ENCODE results near the gene CERKL. TPM values are rescaled to one million over a fixed set of nuclear protein-coding genes. Genes with fewer than 3 reads are reported as not detected.

The CERKL gene
- total and polyA plus RNA-seq, 2 donors (not counting 1 experiment from before 2014, with no cell fraction given) = 0.03 TPM; not detected in 1

GRCh38 chr2:181621779-181622490, 35.0 kb downstream of the CERKL start:
- H3K9me3 ChIP-seq (ENCODE audit: control extremely low read depth in 1 of 3, control insufficient read depth in 2 of 3, insufficient read depth in 1 of 3, low read length in 2 of 3) = no peaks in the 10 kb centered on the region
- DNase-seq (no peak), ATAC-seq (ENCODE audit: low read depth) (no peak)
- H3K36me3 ChIP-seq (replicated peaks in 1 of 2; ENCODE audit: control extremely low read depth in 1 of 2, control insufficient read depth in 1 of 2, extremely low read depth in 1 of 2, insufficient read depth in 2 of 2, low read length in 1 of 2) = no peaks in the 10 kb centered on the region
- no peak overlapping the region for H3K4me3 ChIP-seq (ENCODE audit: control extremely low read depth in 1 of 5, extremely low read depth in 1 of 5, insufficient read depth in 1 of 5, low read depth in 2 of 5, low read length in 4 of 5)
- no peaks in the 10 kb centered on the region for H3K4me1 ChIP-seq (ENCODE audit: control insufficient read depth in 2 of 2, insufficient read depth in 2 of 2, low read length in 2 of 2)
- peaks cover 33% of the 10 kb centered on the region for H3K27me3 Mint-ChIP-seq
- TF ChIP-seq CTCF (IDR thresholded peaks at IDR 0.05) (no peak), EZH2 (IDR thresholded peaks at IDR 0.05; ENCODE audit: borderline replicate concordance, insufficient read depth, low read depth, low read length, poor library complexity, severe bottlenecking) (no peak)
- WGBS (ENCODE audit: insufficient coverage) = 100% methylated on average over 1 of the region's 3 CpGs
- no peak overlapping the region for H3K27ac ChIP-seq (ENCODE audit: low read length in 2 of 2)
- H3K27ac Mint-ChIP-seq = no peak overlapping the region
- H3K4me2 ChIP-seq (replicated peaks; ENCODE audit: low read depth, low read length, poor library complexity, severe bottlenecking) = no peak overlapping the region
- POLR2A ChIA-PET = no interaction called here
- H4K20me1 ChIP-seq (ENCODE audit: control insufficient read depth, insufficient read depth, low read length, poor library complexity, severe bottlenecking) = no peaks in the 10 kb centered on the region
- no peaks in the 10 kb centered on the region for H3K4me1 Mint-ChIP-seq
- no peak overlapping the region for H3K9ac ChIP-seq (ENCODE audit: low read length)
- H3K9me3 Mint-ChIP-seq (ENCODE audit: insufficient read depth) = no peaks in the 10 kb centered on the region
- CTCF ChIA-PET = no interaction called here
- peaks cover 0 to 11% (median 4%) of the 10 kb centered on the region in 4 experiments for H3K27me3 ChIP-seq (replicated peaks in 1 of 4; ENCODE audit: control extremely low read depth in 1 of 4, control insufficient read depth in 3 of 4, insufficient read depth in 4 of 4, low read length in 3 of 4)
- no peak overlapping the region for H2AFZ ChIP-seq (ENCODE audit: insufficient read depth, low read depth, low read length, poor library complexity, severe bottlenecking)
- H3K4me3 Mint-ChIP-seq = no peak overlapping the region
- intact Hi-C loops (cut with micrococcal nuclease) = no loop called here
- no peaks in the 10 kb centered on the region for H3K79me2 ChIP-seq (ENCODE audit: control insufficient read depth, insufficient read depth, low read length)

DNA sequence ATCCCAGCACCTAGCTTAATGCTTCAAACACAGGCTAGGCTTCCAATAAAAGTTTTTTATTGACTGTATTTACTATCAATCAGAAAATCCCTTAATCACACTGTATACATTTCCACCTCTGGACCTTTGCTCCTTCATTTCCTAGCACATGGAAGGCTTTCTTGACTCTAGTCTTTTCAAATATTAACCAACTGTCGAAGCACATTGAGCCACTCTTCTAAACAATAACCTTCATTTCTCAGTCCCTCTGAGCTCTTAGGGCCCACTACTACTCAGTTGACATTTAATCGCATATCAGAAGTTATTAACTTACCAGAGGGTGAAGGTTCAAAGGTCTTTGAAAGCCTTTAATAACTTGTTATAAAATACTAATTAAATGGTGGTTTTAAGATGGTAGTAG, 37.4 kb downstream of the CERKL start:
- intact Hi-C loops (cut with micrococcal nuclease) = no loop called here
- CTCF ChIA-PET = no interaction called here
- Histone ChIP-seq H4K20me1 (ENCODE audit: control insufficient read depth, insufficient read depth, low read length, poor library complexity, severe bottlenecking) (no peaks in the 10 kb centered on the region), H3K27ac (ENCODE audit: low read length in 2 of 2) (no peak overlapping the region), H3K36me3 (replicated peaks in 1 of 2; ENCODE audit: control extremely low read depth in 1 of 2, control insufficient read depth in 1 of 2, extremely low read depth in 1 of 2, insufficient read depth in 2 of 2, low read length in 1 of 2) (no peaks in the 10 kb centered on the region), H3K9ac (ENCODE audit: low read length) (no peak overlapping the region), H3K4me3 (ENCODE audit: control extremely low read depth in 1 of 5, extremely low read depth in 1 of 5, insufficient read depth in 1 of 5, low read depth in 2 of 5, low read length in 4 of 5) (no peak overlapping the region), H2AFZ (ENCODE audit: insufficient read depth, low read depth, low read length, poor library complexity, severe bottlenecking) (no peak overlapping the region), H3K9me3 (ENCODE audit: control extremely low read depth in 1 of 3, control insufficient read depth in 2 of 3, insufficient read depth in 1 of 3, low read length in 2 of 3) (no peaks in the 10 kb centered on the region), H3K27me3 (replicated peaks in 1 of 4; ENCODE audit: control extremely low read depth in 1 of 4, control insufficient read depth in 3 of 4, insufficient read depth in 4 of 4, low read length in 3 of 4) (peaks cover 0 to 6% (median 4%) of the 10 kb centered on the region in 4 experiments), H3K79me2 (ENCODE audit: control insufficient read depth, insufficient read depth, low read length) (no peaks in the 10 kb centered on the region), H3K4me2 (replicated peaks; ENCODE audit: low read depth, low read length, poor library complexity, severe bottlenecking) (no peak overlapping the region), H3K4me1 (ENCODE audit: control insufficient read depth in 2 of 2, insufficient read depth in 2 of 2, low read length in 2 of 2) (no peaks in the 10 kb centered on the region)
- ATAC-seq (ENCODE audit: low read depth) = no peak
- TF ChIP-seq CTCF (IDR thresholded peaks at IDR 0.05) = no peak
- TF ChIP-seq EZH2 (IDR thresholded peaks at IDR 0.05; ENCODE audit: borderline replicate concordance, insufficient read depth, low read depth, low read length, poor library complexity, severe bottlenecking) = no peak
- H3K4me3 Mint-ChIP-seq = no peak overlapping the region
- no peaks in the 10 kb centered on the region for H3K9me3 Mint-ChIP-seq (ENCODE audit: insufficient read depth)
- H3K27ac Mint-ChIP-seq = no peak overlapping the region
- POLR2A ChIA-PET = no interaction called here
- peaks cover 23% of the 10 kb centered on the region for H3K27me3 Mint-ChIP-seq
- no peak for DNase-seq
- 75% methylated on average over 1 of the region's 2 CpGs for WGBS (ENCODE audit: insufficient coverage)
- H3K4me1 Mint-ChIP-seq = no peaks in the 10 kb centered on the region

Data from B cell (primary cell).